Loucy (cell line): ENCODE results near the gene B4GALT3.

Experiments
- CTCF ChIP-seq: fragments of 200-600 bp; sonication (generic); conservative IDR thresholded peaks from 2 replicates; pipeline ENCODE4 v1.5.1; 2014; ENCODE audit warnings: mild to moderate bottlenecking, antibody characterized with exemption, low read length
- EZH2phosphoT487 ChIP-seq: fragments of 200-600 bp; IDR thresholded peaks from 2 replicates; pipeline ENCODE4 v1.6.1; 2018; ENCODE audit warnings: antibody characterized with exemption, mild to moderate bottlenecking, moderate library complexity, borderline replicate concordance

DNA sequence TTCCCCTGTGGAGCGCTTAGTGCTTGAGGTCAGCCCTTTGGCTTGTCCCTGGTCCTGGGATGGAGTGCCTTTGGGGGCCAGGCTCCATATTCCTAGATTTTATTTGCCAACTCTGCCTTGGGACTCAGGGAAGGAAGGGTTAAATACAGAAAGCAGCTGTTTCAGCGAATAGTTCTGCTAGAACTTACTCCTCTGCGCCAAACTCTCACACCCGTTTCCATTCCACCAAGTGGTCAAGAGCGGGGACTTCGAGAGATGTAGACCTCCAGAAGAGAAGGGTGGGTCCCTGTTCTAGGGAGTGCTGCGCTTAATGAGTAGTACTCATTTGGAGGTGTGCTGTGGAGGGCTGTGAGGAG is 47.8 kb upstream of the B4GALT3 start:
- TF ChIP-seq CTCF (no peak), EZH2phosphoT487 (no peak)
